ENCODE results near the gene MYO3B.

GRCh38 chr2:170180031-170180566 is 2.2 kb downstream of the MYO3B start:
- TF ChIP-seq, protein P1, sequence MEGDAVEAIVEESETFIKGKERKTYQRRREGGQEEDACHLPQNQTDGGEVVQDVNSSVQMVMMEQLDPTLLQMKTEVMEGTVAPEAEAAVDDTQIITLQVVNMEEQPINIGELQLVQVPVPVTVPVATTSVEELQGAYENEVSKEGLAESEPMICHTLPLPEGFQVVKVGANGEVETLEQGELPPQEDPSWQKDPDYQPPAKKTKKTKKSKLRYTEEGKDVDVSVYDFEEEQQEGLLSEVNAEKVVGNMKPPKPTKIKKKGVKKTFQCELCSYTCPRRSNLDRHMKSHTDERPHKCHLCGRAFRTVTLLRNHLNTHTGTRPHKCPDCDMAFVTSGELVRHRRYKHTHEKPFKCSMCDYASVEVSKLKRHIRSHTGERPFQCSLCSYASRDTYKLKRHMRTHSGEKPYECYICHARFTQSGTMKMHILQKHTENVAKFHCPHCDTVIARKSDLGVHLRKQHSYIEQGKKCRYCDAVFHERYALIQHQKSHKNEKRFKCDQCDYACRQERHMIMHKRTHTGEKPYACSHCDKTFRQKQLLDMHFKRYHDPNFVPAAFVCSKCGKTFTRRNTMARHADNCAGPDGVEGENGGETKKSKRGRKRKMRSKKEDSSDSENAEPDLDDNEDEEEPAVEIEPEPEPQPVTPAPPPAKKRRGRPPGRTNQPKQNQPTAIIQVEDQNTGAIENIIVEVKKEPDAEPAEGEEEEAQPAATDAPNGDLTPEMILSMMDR (IDR thresholded peaks at IDR 0.05), result no peak
- TF ChIP-seq POLR2A (IDR thresholded peaks at IDR 0.05; ENCODE audit: low read depth) (no peak), EP300 (IDR thresholded peaks at IDR 0.05) (no peak)

Measured in esophagus muscularis mucosa (tissue), 4 donors.